H1 (cell line): ENCODE measurements around the gene MYO18A. TPM values are rescaled to one million over a fixed set of nuclear protein-coding genes. Genes with fewer than 3 reads are reported as not detected.

Source experiments
- CTCF ChIA-PET: fragments of 300-600 bp; sonication (Branson Sonifier 250); formaldehyde crosslinking; loops from one replicate; lab custom pipeline; 2021; ENCODE audit not compliant: partially characterized antibody; lab: Charles Lee
- POLR2A ChIA-PET: fragments of 300-600 bp; sonication (Branson Sonifier 250); formaldehyde crosslinking; loops from one replicate; lab custom pipeline; 2021; ENCODE audit warnings: inconsistent platforms; ENCODE audit not compliant: partially characterized antibody; lab: Charles Lee
- DNase-seq, 2 experiments: peaks; one replicate each; pipeline versions ENCODE4 v3.0.0 to v3.0.0-alpha.2; 2010 to 2022; ENCODE audit warnings: low spot score in 2 of 2, low read depth in 1 of 2, mixed read lengths in 1 of 2
- FAIRE-seq: peaks from 2 replicates; lab custom pipeline; 2011; peaks lifted over from hg19 to GRCh38; lab: Jason Lieb, UNC
- H2AFZ ChIP-seq: 2 replicates; pipeline ENCODE4 v1.8.1; 2012; ENCODE audit warnings: low read length, inconsistent platforms
- H2AK5ac ChIP-seq: 2 replicates; pipeline ENCODE4 v1.6.1; 2013; ENCODE audit warnings: low read depth, low read length
- H2BK120ac ChIP-seq: replicated peaks from 2 replicates; pipeline ENCODE3; 2013; ENCODE audit warnings: low read depth, low read length, inconsistent platforms
- H2BK12ac ChIP-seq: 2 replicates; pipeline ENCODE4 v1.6.1; 2013; ENCODE audit warnings: low read depth, low read length
- H2BK15ac ChIP-seq: 2 replicates; pipeline ENCODE4 v1.6.1; 2013; ENCODE audit warnings: low read length
- H2BK20ac ChIP-seq: 2 replicates; pipeline ENCODE4 v1.6.1; 2013; ENCODE audit warnings: low read length
- H2BK5ac ChIP-seq: 2 replicates; pipeline ENCODE4 v1.6.1; 2013; ENCODE audit warnings: low read depth, low read length
- H3K14ac ChIP-seq: 2 replicates; pipeline ENCODE4 v1.6.1; 2013; ENCODE audit warnings: inconsistent platforms; ENCODE audit not compliant: insufficient read length
- H3K18ac ChIP-seq: 2 replicates; pipeline ENCODE4 v1.6.1; 2013; ENCODE audit warnings: low read length; ENCODE audit errors: extremely low read depth
- H3K23ac ChIP-seq: 2 replicates; pipeline ENCODE4 v1.6.1; 2013; ENCODE audit warnings: inconsistent platforms; ENCODE audit not compliant: insufficient read length
- H3K23me2 ChIP-seq: 2 replicates; pipeline ENCODE4 v1.6.1; 2013; ENCODE audit warnings: low read depth, low read length
- H3K27ac ChIP-seq: 2 replicates; pipeline ENCODE4 v1.6.1; 2011; ENCODE audit warnings: low read depth, low read length, inconsistent platforms
- H3K27me3 ChIP-seq, 4 experiments: replicated peaks in 1 of 4; 1 replicate in 1 of 4; 2 replicates in 3 of 4; pipeline versions ENCODE4 v1.6.1 to v1.8.1; 2011 to 2013; ENCODE audit warnings: low read length in 3 of 4, mild to moderate bottlenecking in 3 of 4, inconsistent platforms in 2 of 4, mixed read lengths in 2 of 4, moderate library complexity in 1 of 4; ENCODE audit not compliant: control insufficient read depth in 3 of 4, insufficient read depth in 3 of 4; ENCODE audit errors: extremely low read depth in 1 of 4
- H3K36me3 ChIP-seq, 4 experiments: 2 replicates each; pipeline versions ENCODE4 v1.6.1 to v1.8.1; 2011 to 2013; ENCODE audit warnings: mild to moderate bottlenecking in 4 of 4, low read length in 3 of 4, moderate library complexity in 2 of 4, control low read depth in 1 of 4, inconsistent platforms in 1 of 4; ENCODE audit not compliant: insufficient read depth in 4 of 4, control insufficient read depth in 2 of 4
- H3K4ac ChIP-seq: replicated peaks from 2 replicates; pipeline ENCODE3; 2013; ENCODE audit warnings: low read length, low read depth, mixed read lengths, inconsistent platforms; ENCODE audit not compliant: insufficient read length
- H3K4me1 ChIP-seq, 4 experiments: replicated peaks in 1 of 4; 1 replicate in 1 of 4; 2 replicates in 3 of 4; pipeline versions ENCODE4 v1.6.1 to v1.8.1; 2011 to 2013; ENCODE audit warnings: low read length in 3 of 4, inconsistent platforms in 2 of 4, mixed read lengths in 1 of 4; ENCODE audit not compliant: insufficient read depth in 4 of 4, control insufficient read depth in 3 of 4
- H3K4me2 ChIP-seq, 2 experiments: 2 replicates each; pipeline versions ENCODE4 v1.6.1 to v1.8.1; 2011 to 2013; ENCODE audit warnings: low read depth in 2 of 2, low read length in 2 of 2, control low read depth in 1 of 2, inconsistent platforms in 1 of 2, mild to moderate bottlenecking in 1 of 2; ENCODE audit not compliant: insufficient read depth in 1 of 2
- H3K4me3 ChIP-seq, 4 experiments: fragments of 200-600, 300-600 bp in 1 of 4; sonication (generic), shearing (Covaris generic), sonication (Bioruptor Twin) in 1 of 4; 2 replicates each; pipeline versions ENCODE4 v1.5.1 to v1.8.1; 2011 to 2016; ENCODE audit warnings: low read length in 4 of 4, low read depth in 3 of 4, control low read depth in 2 of 4, inconsistent platforms in 2 of 4, mild to moderate bottlenecking in 2 of 4, mixed read lengths in 1 of 4, moderate library complexity in 1 of 4; ENCODE audit not compliant: insufficient read depth in 2 of 4; ENCODE audit errors: extremely low read depth in 1 of 4
- H3K56ac ChIP-seq: replicated peaks from 2 replicates; pipeline ENCODE3; 2013; ENCODE audit warnings: low read depth, mild to moderate bottlenecking, mixed read lengths, low read length, inconsistent platforms; ENCODE audit not compliant: insufficient read length
- H3K79me1 ChIP-seq: 2 replicates; pipeline ENCODE4 v1.6.1; 2013; ENCODE audit warnings: low read depth, low read length, control low read depth
- H3K79me2 ChIP-seq, 2 experiments: 2 replicates each; pipeline versions ENCODE4 v1.6.1 to v1.8.1; 2012 to 2013; ENCODE audit warnings: low read length in 2 of 2, mild to moderate bottlenecking in 2 of 2, inconsistent platforms in 1 of 2; ENCODE audit not compliant: insufficient read depth in 2 of 2, control insufficient read depth in 1 of 2
- H3K9ac ChIP-seq, 4 experiments: replicated peaks in 1 of 4; 1 replicate in 1 of 4; 2 replicates in 3 of 4; pipeline versions ENCODE4 v1.6.1 to v1.8.1; 2011 to 2013; ENCODE audit warnings: low read depth in 3 of 4, low read length in 3 of 4, control low read depth in 2 of 4, mild to moderate bottlenecking in 2 of 4, moderate library complexity in 2 of 4, inconsistent platforms in 1 of 4; ENCODE audit errors: extremely low read depth in 1 of 4
- H3K9me3 ChIP-seq, 2 experiments: 2 replicates each; pipeline versions ENCODE4 v1.6.1 to v1.8.1; 2012 to 2013; ENCODE audit warnings: mild to moderate bottlenecking in 2 of 2, moderate library complexity in 2 of 2, control low read depth in 1 of 2, inconsistent platforms in 1 of 2, low read depth in 1 of 2, low read length in 1 of 2, mixed read lengths in 1 of 2; ENCODE audit not compliant: insufficient read depth in 2 of 2
- H4K20me1 ChIP-seq, 2 experiments: replicated peaks in 1 of 2; 2 replicates each; pipeline versions ENCODE3 to v1.8.1; 2011 to 2013; ENCODE audit warnings: inconsistent platforms in 2 of 2, low read length in 2 of 2, mild to moderate bottlenecking in 1 of 2; ENCODE audit not compliant: insufficient read depth in 2 of 2, control insufficient read depth in 1 of 2
- H4K5ac ChIP-seq: 2 replicates; pipeline ENCODE4 v1.6.1; 2013; ENCODE audit warnings: low read length, low read depth, mixed read lengths, inconsistent platforms; ENCODE audit not compliant: insufficient read length
- H4K8ac ChIP-seq: 2 replicates; pipeline ENCODE4 v1.8.0; 2013; ENCODE audit warnings: mild to moderate bottlenecking, moderate library complexity, low read length, inconsistent platforms; ENCODE audit not compliant: insufficient read depth; ENCODE audit errors: extremely low read depth
- H4K91ac ChIP-seq: replicated peaks from 2 replicates; pipeline ENCODE3; 2013; ENCODE audit warnings: low read length, mixed read lengths, inconsistent platforms; ENCODE audit not compliant: insufficient read length
- CEBPB ChIP-seq: IDR thresholded peaks from 2 replicates; pipeline ENCODE4 v1.6.1; 2012; ENCODE audit warnings: low read depth, low read length
- CHD1 ChIP-seq: IDR thresholded peaks from 2 replicates; pipeline ENCODE4 v1.6.1; 2012; ENCODE audit warnings: low read depth, low read length, improper control_type of control experiment
- CTCF ChIP-seq, 3 experiments: IDR thresholded peaks; 1 replicate in 2 of 3; 2 replicates in 1 of 3; pipeline versions ENCODE4 v1.5.1 to v1.6.1; 2011; ENCODE audit warnings: low read length in 3 of 3, mild to moderate bottlenecking in 3 of 3, inconsistent platforms in 2 of 3, low read depth in 1 of 3, moderate library complexity in 1 of 3; ENCODE audit not compliant: insufficient read depth in 1 of 3; ENCODE audit errors: control extremely low read depth in 1 of 3
- GABPA ChIP-seq: IDR thresholded peaks from 2 replicates; pipeline ENCODE4 v1.6.1; 2011; ENCODE audit warnings: mild to moderate bottlenecking, low read length, moderate library complexity, borderline replicate concordance; ENCODE audit not compliant: insufficient read depth
- JUN ChIP-seq: IDR thresholded peaks from 2 replicates; pipeline ENCODE4 v1.6.1; 2011; ENCODE audit warnings: low read depth, mild to moderate bottlenecking, improper control_type of control experiment, low read length
- MAX ChIP-seq: IDR thresholded peaks from 2 replicates; pipeline ENCODE4 v1.6.1; 2012; ENCODE audit warnings: inconsistent platforms
- POLR2A ChIP-seq, 2 experiments: IDR thresholded peaks; 1 replicate in 1 of 2; 2 replicates in 1 of 2; pipeline ENCODE4 v1.6.1; 2011; ENCODE audit warnings: low read depth in 2 of 2, low read length in 2 of 2, mild to moderate bottlenecking in 2 of 2; ENCODE audit errors: control extremely low read depth in 1 of 2
- SP1 ChIP-seq: IDR thresholded peaks from 2 replicates; pipeline ENCODE4 v1.6.1; 2011; ENCODE audit warnings: low read depth, low read length
- YY1 ChIP-seq: IDR thresholded peaks from 2 replicates; pipeline ENCODE4 v1.6.1; 2011; ENCODE audit warnings: low read depth, mild to moderate bottlenecking, low read length
- WGBS, 2 experiments: shearing (Covaris generic) in 1 of 2; methylation state at CpG; one replicate each; pipeline versions ENCODE4 v1.1.6 to v1.1.7; 2013 to 2015; ENCODE audit warnings: low lambda C conversion rate in 2 of 2, mixed read lengths in 2 of 2, inconsistent platforms in 1 of 2, low coverage in 1 of 2, missing lambda C conversion rate in 1 of 2; ENCODE audit not compliant: insufficient replicate concordance in 2 of 2, insufficient coverage in 1 of 2, insufficient read length in 1 of 2; ENCODE audit errors: extremely low coverage in 1 of 2, missing lambda C conversion rate in 1 of 2; 5-methylcytosine and 5-hydroxymethylcytosine counted together
- polyA plus RNA-seq, 7 experiments: library from polyadenylated mRNA; depleted of rRNA in 3 of 7; stranded (reverse) in 5 of 7; unstranded in 2 of 7; fragments of >200 nt in 5 of 7; fragments of 200-250 nt in 2 of 7; gene quantifications; 1 replicate in 5 of 7; 2 replicates in 1 of 7; 4 replicates in 1 of 7; pipeline versions ENCODE4 v1.2.1 to v1.2.3, GENCODE V29; 2011 to 2013; ENCODE audit warnings: missing spikeins in 2 of 7, mixed read lengths in 2 of 7
- total RNA-seq: library from RNA; stranded (reverse); fragmentation: NEBNext Ultra II Directional; extraction: Animal tissue kit (Norgen Biotek cat#: 25700); gene quantifications from 2 replicates; pipeline ENCODE4 v1.2.1, GENCODE V29; 2021

Gene MYO18A
- total and polyA plus RNA-seq, 2 of the 8 experiments (the other 6 are each of a cell fraction or from before 2014, with no cell fraction given), result 7.6 to 43.8 TPM

- H4K5ac ChIP-seq, result peak overlapping the region; percentile 27
- no peak overlapping the region for H3K14ac ChIP-seq
- H2AFZ ChIP-seq, result peak overlapping the region; percentile 94
- H3K9me3 ChIP-seq, result no peaks in the 10 kb centered on the region
- FAIRE-seq, result no peak
- no peak overlapping the region for H3K18ac ChIP-seq
- H4K8ac ChIP-seq, result no peak overlapping the region; the same call in 1 of the 2 replicates
- H2BK120ac ChIP-seq, result peak overlapping the region; percentile 45
- H4K91ac ChIP-seq, result peak overlapping the region; percentile 25
- no peak overlapping the region for H3K27ac ChIP-seq
- H3K79me2 ChIP-seq, result 0 out of 4 replicates have a peak, but pooled peaks cover 0 to 3% of the 10 kb centered on the region in 2 experiments
- CTCF ChIA-PET, result interaction anchor here (0.8 to 34.4 kb wide), 21 partner anchors 8 to 213 kb away, joined by 3 to 731 read pairs (median 4); partner anchors contain the start of gene MYO18A
- no peaks in the 10 kb centered on the region for H3K36me3 ChIP-seq
- H2AK5ac ChIP-seq, result no peak overlapping the region
- no peak overlapping the region for H3K56ac ChIP-seq
- peak overlapping the region in 1 of 4 experiments; percentile 27; a peak in 1 of 7 replicates for H3K9ac ChIP-seq
- H3K79me1 ChIP-seq, result no peaks in the 10 kb centered on the region
- no peak overlapping the region for H2BK20ac ChIP-seq
- peak; percentile 92 to 99 for DNase-seq
- 10% methylated on average over 28 of the region's 34 CpGs; no CpG with 5 or more reads in 1 of the 2 experiments for WGBS, 2 experiments
- H3K4me2 ChIP-seq, result peak overlapping the region; percentile 0 to 73
- POLR2A ChIA-PET, result interaction anchor here (0.5 to 1.7 kb wide), 8 partner anchors 10 to 181 kb away, joined by 3 to 15 read pairs (median 4); partner anchors contain the start of genes MYO18A and NUFIP2
- H4K20me1 ChIP-seq, result peaks cover 0 to 3% of the 10 kb centered on the region in 2 experiments
- H3K4ac ChIP-seq, result no peak overlapping the region
- peaks cover 0 to 10% (median 6%) of the 10 kb centered on the region in 4 experiments; a peak in 6 of 7 replicates for H3K4me1 ChIP-seq
- H3K23ac ChIP-seq, result no peak overlapping the region
- H3K4me3 ChIP-seq, result peak overlapping the region; percentile 7 to 57 (median 26); a peak in 5 of 8 replicates
- no peak overlapping the region for H2BK15ac ChIP-seq
- no peaks in the 10 kb centered on the region for H3K27me3 ChIP-seq
- no peaks in the 10 kb centered on the region for H3K23me2 ChIP-seq
- no peak overlapping the region for H2BK5ac ChIP-seq
- H2BK12ac ChIP-seq, result no peak overlapping the region
- TF ChIP-seq YY1 (peak; percentile 91), POLR2A (IDR thresholded peaks at IDR 0.05; ENCODE audit: control extremely low read depth in 1 of 2, low read depth in 2 of 2, low read length in 2 of 2) (peak in 1 of 2 experiments; percentile 67; a peak in 1 of 3 replicates), GABPA (no peak), CHD1 (no peak), CEBPB (no peak), CTCF (IDR thresholded peaks at IDR 0.05; ENCODE audit: control extremely low read depth in 1 of 3, insufficient read depth in 1 of 3, low read depth in 1 of 3, low read length in 3 of 3) (peak; percentile 95), MAX (no peak; the same call in 1 of the 2 replicates), SP1 (peak; percentile 64; the same call in 1 of the 2 replicates), JUN (0 out of 2 replicates have a peak, but pooled peaks have one; percentile 11)
Observed at GRCh38 chr17:29148790-29149430, 31.3 kb downstream of the MYO18A start.
